CD14-positive monocyte (primary cell): Measurements from ENCODE around the gene TMEM272. TPM values are rescaled to one million over a fixed set of nuclear protein-coding genes. Genes with fewer than 3 reads are reported as not detected.

Experiments
- DNase-seq, 3 donors: peaks; one replicate each; pipeline ENCODE4 v3.0.0-alpha.2; 2011 to 2022
- H2AFZ ChIP-seq: 2 replicates; pipeline ENCODE4 v1.6.0; 2012; ENCODE audit warnings: mild to moderate bottlenecking, low read depth, low read length, inconsistent platforms; ENCODE audit not compliant: insufficient read depth, poor library complexity, severe bottlenecking
- H3K27ac ChIP-seq, 2 donors: 1 replicate in 1 of 2; 2 replicates in 1 of 2; pipeline ENCODE4 v1.5.1; 2012 to 2013; ENCODE audit warnings: low read length in 2 of 2, control low read depth in 1 of 2, inconsistent platforms in 1 of 2, low read depth in 1 of 2, mild to moderate bottlenecking in 1 of 2
- H3K27me3 ChIP-seq, 2 donors: one replicate each; pipeline versions ENCODE4 v1.6.0 to v1.6.1; 2011 to 2013; ENCODE audit warnings: low read length in 2 of 2; ENCODE audit not compliant: control insufficient read depth in 2 of 2, insufficient read depth in 2 of 2
- H3K36me3 ChIP-seq, 2 donors: replicated peaks in 1 of 2; 1 replicate in 1 of 2; 2 replicates in 1 of 2; pipeline versions ENCODE4 v1.5.1 to v1.6.1; 2012 to 2013; ENCODE audit warnings: low read length in 2 of 2, control low read depth in 1 of 2, inconsistent platforms in 1 of 2, mild to moderate bottlenecking in 1 of 2; ENCODE audit not compliant: insufficient read depth in 2 of 2, control insufficient read depth in 1 of 2
- H3K4me1 ChIP-seq, 2 donors: 1 replicate in 1 of 2; 2 replicates in 1 of 2; pipeline versions ENCODE4 v1.5.1 to v1.6.1; 2012 to 2013; ENCODE audit warnings: low read length in 2 of 2, control low read depth in 1 of 2, inconsistent platforms in 1 of 2, mild to moderate bottlenecking in 1 of 2, moderate library complexity in 1 of 2; ENCODE audit not compliant: insufficient read depth in 2 of 2, control insufficient read depth in 1 of 2
- H3K4me2 ChIP-seq: replicated peaks from 2 replicates; pipeline ENCODE3; 2012; ENCODE audit warnings: low read length, moderate library complexity, mild to moderate bottlenecking; ENCODE audit not compliant: poor library complexity, severe bottlenecking; ENCODE audit errors: extremely low read depth
- H3K4me3 ChIP-seq, 3 experiments: fragments of 200-600 bp in 1 of 3; sonication (generic) in 1 of 3; replicated peaks in 1 of 3; 1 replicate in 2 of 3; 2 replicates in 1 of 3; pipeline ENCODE4 v1.5.1; 2011 to 2013; ENCODE audit warnings: low read length in 3 of 3, mild to moderate bottlenecking in 3 of 3, control low read depth in 2 of 3, low read depth in 2 of 3, inconsistent platforms in 1 of 3, moderate library complexity in 1 of 3
- H3K79me2 ChIP-seq: 2 replicates; pipeline ENCODE4 v1.6.0; 2012; ENCODE audit warnings: mild to moderate bottlenecking, control low read depth, inconsistent platforms, low read length, moderate library complexity; ENCODE audit not compliant: insufficient read depth
- H3K9ac ChIP-seq: 2 replicates; pipeline ENCODE4 v1.6.0; 2017; ENCODE audit warnings: low read length, mild to moderate bottlenecking; ENCODE audit not compliant: insufficient read depth, poor library complexity, severe bottlenecking
- H3K9me3 ChIP-seq, 2 donors: replicated peaks in 1 of 2; 1 replicate in 1 of 2; 2 replicates in 1 of 2; pipeline versions ENCODE4 v1.5.1 to v1.6.1; 2012 to 2013; ENCODE audit warnings: low read length in 2 of 2, control low read depth in 1 of 2; ENCODE audit not compliant: control insufficient read depth in 1 of 2, insufficient read depth in 1 of 2
- H4K20me1 ChIP-seq: 2 replicates; pipeline ENCODE4 v1.6.0; 2012; ENCODE audit warnings: mild to moderate bottlenecking, low read length, control low read depth, moderate library complexity; ENCODE audit not compliant: insufficient read depth
- H3K27ac Mint-ChIP-seq, 7 donors: one replicate each; pipeline ENCODE4 v1.8.0; 2020; ENCODE audit warnings: mild to moderate bottlenecking in 7 of 7, mixed read lengths in 7 of 7, moderate library complexity in 6 of 7, inconsistent platforms in 2 of 7
- H3K27me3 Mint-ChIP-seq, 3 donors: one replicate each; pipeline ENCODE4 v1.8.0; 2021 to 2022; ENCODE audit warnings: low read depth in 3 of 3, mild to moderate bottlenecking in 3 of 3, mixed read lengths in 3 of 3, moderate library complexity in 3 of 3, inconsistent platforms in 1 of 3
- H3K36me3 Mint-ChIP-seq, 2 donors: one replicate each; pipeline ENCODE4 v1.8.0; 2020; ENCODE audit warnings: mixed read lengths in 2 of 2, inconsistent platforms in 1 of 2, mild to moderate bottlenecking in 1 of 2
- H3K4me1 Mint-ChIP-seq: one replicate; pipeline ENCODE4 v1.8.0; 2020; ENCODE audit warnings: mild to moderate bottlenecking, mixed read lengths
- H3K4me3 Mint-ChIP-seq, 2 donors: one replicate each; pipeline ENCODE4 v1.8.0; 2020; ENCODE audit warnings: mild to moderate bottlenecking in 2 of 2, mixed read lengths in 2 of 2, moderate library complexity in 1 of 2
- H3K9me3 Mint-ChIP-seq, 7 donors: one replicate each; pipeline ENCODE4 v1.8.0; 2020 to 2022; ENCODE audit warnings: mixed read lengths in 7 of 7, mild to moderate bottlenecking in 6 of 7, moderate library complexity in 6 of 7, inconsistent platforms in 2 of 7
- CTCF ChIP-seq: fragments of 200-600 bp; IDR thresholded peaks from one replicate; pipeline ENCODE4 v1.8.0; 2022; ENCODE audit warnings: antibody characterized with exemption, mild to moderate bottlenecking
- WGBS: methylation state at CpG from one replicate; pipeline ENCODE4 v1.1.5; 2013; ENCODE audit warnings: missing lambda C conversion rate; ENCODE audit not compliant: insufficient coverage; 5-methylcytosine and 5-hydroxymethylcytosine counted together
- intact Hi-C, 2 donors: fragments of 100-400 bp; cut with micrococcal nuclease; formaldehyde crosslinking; loops; one replicate each; pipeline versions ENCODE4 v1.15.0 to v1.15.1; 2023
- polyA plus RNA-seq, 3 donors: library from polyadenylated mRNA; depleted of rRNA in 1 of 3; unstranded in 2 of 3; stranded (reverse) in 1 of 3; fragments of 300-500 nt in 2 of 3; fragments of >200 nt in 1 of 3; fragmentation: Illumina TruSeq in 2 of 3; gene quantifications; 1 replicate in 2 of 3; 2 replicates in 1 of 3; pipeline ENCODE4 v1.2.3, GENCODE V29; 2012 to 2021

Gene TMEM272
- polyA plus RNA-seq, 3 donors = 0.07 TPM; not detected in 2

GRCh38 chr13:51815848-51816247 is 29.1 kb downstream of the TMEM272 start:
- Mint-ChIP-seq H3K4me1 (peaks cover 72% of the 10 kb centered on the region), H3K4me3 (no peak overlapping the region), H3K27ac (no peak overlapping the region), H3K9me3 (no peaks in the 10 kb centered on the region), H3K27me3 (peaks cover 0 to 3% (median 2%) of the 10 kb centered on the region in 3 donors), H3K36me3 (peaks cover 0 to 4% of the 10 kb centered on the region in 2 donors)
- peak overlapping the region; percentile 93 for H2AFZ ChIP-seq
- H3K4me1 ChIP-seq = peaks cover 48 to 59% of the 10 kb centered on the region in 2 donors
- H3K9me3 ChIP-seq = no peaks in the 10 kb centered on the region
- no peaks in the 10 kb centered on the region for H4K20me1 ChIP-seq
- TF ChIP-seq CTCF = no peak
- no peaks in the 10 kb centered on the region for H3K27me3 ChIP-seq
- 90% methylated on average over 8 of the region's 11 CpGs for WGBS
- no peak for DNase-seq
- no peak overlapping the region for H3K4me3 ChIP-seq
- no peaks in the 10 kb centered on the region for H3K79me2 ChIP-seq
- H3K36me3 ChIP-seq = no peaks in the 10 kb centered on the region
- no peak overlapping the region for H3K9ac ChIP-seq
- intact Hi-C loops = loop anchor here in 1 of 2 donors (2.0 kb wide), 1 partner anchor 17 kb away; no protein-coding TSS in a partner anchor
- no peak overlapping the region for H3K4me2 ChIP-seq
- H3K27ac ChIP-seq = no peak overlapping the region

- Histone ChIP-seq H3K9me3 (no peaks in the 10 kb centered on the region), H3K4me3 (peak overlapping the region; percentile 8 to 68 (median 40)), H3K79me2 (no peaks in the 10 kb centered on the region), H3K9ac (peak overlapping the region; percentile 22), H3K4me1 (peaks cover 41 to 51% of the 10 kb centered on the region in 2 donors), H3K4me2 (peak overlapping the region; percentile 73), H3K36me3 (no peaks in the 10 kb centered on the region), H4K20me1 (no peaks in the 10 kb centered on the region), H3K27me3 (no peaks in the 10 kb centered on the region), H3K27ac (peak overlapping the region in 1 of 2 donors; percentile 79), H2AFZ (peak overlapping the region; percentile 93)
- Mint-ChIP-seq H3K4me3 (peak overlapping the region; percentile 73 to 90), H3K9me3 (no peaks in the 10 kb centered on the region), H3K36me3 (peaks cover 0 to 4% of the 10 kb centered on the region in 2 donors), H3K27me3 (peaks cover 0 to 3% (median 2%) of the 10 kb centered on the region in 3 donors), H3K4me1 (peaks cover 64% of the 10 kb centered on the region), H3K27ac (peak overlapping the region; percentile 66 to 94 (median 82))
- TF ChIP-seq CTCF = peak; percentile 93
- 28% methylated on average over 8 of the region's 13 CpGs for WGBS
- intact Hi-C loops = loop anchor here in 1 of 2 donors (2.0 to 5.0 kb wide), 2 partner anchors 18 to 32 kb away; partner anchors contain the start of gene TMEM272
- peak; percentile 60 to 77 (median 71) for DNase-seq
Observed at GRCh38 chr13:51814825-51815650, 29.9 kb downstream of the TMEM272 start.
